Retinal pigment epithelial cell (primary cell): ENCODE measurements around the gene ANKRD36C.
"Not testable (repeated sequence)": the region's sequence is repeated elsewhere in the genome, so short reads cannot be mapped to it uniquely, and the experiment has no call there.

Experiments
- DNase-seq: peaks from one replicate; pipeline ENCODE4 v3.0.0-alpha.2; 2010; ENCODE audit warnings: low read depth
- H3K4me3 ChIP-seq: 2 replicates; pipeline ENCODE4 v1.5.1; 2011; ENCODE audit warnings: mild to moderate bottlenecking, low read length, control low read depth, moderate library complexity
- TF ChIP-seq, protein P1 (sequence below): conservative IDR thresholded peaks from 2 replicates; pipeline ENCODE4 v1.5.1; 2011; ENCODE audit warnings: low read depth, low read length, control low read depth, inconsistent platforms

ANKRD36C gene

DNA sequence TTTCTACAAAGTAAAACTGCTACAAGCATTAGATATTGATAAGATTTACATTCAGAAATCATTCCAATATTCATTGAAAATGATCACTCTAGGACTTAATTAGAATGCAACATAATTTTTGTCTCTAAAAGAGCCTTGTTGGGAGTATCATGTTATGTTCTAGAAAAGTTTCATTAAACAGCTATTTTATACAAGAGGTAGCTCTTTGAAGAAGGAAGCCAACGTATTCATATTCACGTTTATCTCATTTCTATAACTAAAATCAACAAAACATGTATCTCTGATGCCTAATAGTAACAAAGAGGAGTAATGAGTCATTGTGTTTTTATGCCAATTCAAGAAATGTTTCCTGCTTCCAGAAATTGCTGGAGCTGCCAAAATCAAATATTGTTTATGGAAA lies 97.2 kb downstream of the ANKRD36C start:
- not testable (repeated sequence) for H3K4me3 ChIP-seq, DNase-seq

DNA sequence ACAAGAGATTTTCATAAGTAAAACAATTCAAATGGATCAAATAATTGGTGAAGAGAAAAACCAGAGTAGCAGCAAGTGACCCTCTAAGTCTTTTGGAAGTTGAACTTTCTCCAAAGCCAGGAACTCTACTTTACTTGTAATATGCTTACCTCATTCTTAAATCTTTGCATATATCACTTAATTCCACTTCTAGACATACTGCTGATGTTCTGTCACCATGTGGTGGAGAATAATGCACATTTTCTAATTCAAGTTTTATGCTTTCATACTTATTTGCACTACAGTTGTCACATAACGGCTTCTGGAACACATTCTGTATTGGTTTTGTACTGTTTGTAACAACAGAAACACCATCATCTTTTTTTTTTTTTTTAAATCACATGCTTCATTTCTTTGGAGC lies 123.7 kb downstream of the ANKRD36C start:
- not testable (repeated sequence) for H3K4me3 ChIP-seq, DNase-seq

DNA sequence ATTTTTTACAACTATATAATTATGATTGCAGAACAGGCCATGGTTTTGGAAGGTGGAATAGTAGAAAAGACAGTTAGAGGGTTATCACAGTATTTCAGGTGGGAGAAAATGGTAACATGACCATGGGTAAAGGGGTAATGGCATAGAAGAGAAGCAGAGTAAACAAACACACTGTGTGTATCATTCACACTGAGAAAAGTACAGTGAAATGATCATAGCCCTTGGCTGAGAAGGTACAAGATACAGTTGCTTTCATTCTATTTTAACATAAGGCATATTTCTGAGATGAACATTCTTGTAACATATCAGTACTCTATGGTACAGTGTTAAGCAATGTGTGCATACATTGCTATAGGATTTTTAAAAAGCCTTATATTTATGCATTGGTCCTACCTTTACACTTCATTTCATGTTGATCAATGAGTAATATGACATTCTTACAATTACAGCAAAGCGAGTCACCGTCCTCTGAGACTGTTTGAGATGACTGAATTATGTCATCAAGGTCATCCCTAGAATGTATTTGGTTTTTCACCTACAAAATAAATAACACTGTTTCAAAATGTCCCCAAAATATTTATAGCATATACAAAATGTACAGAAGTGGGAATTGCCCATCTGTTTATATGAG lies 124.5 kb downstream of the ANKRD36C start:
- H3K4me3 ChIP-seq, DNase-seq: not testable (repeated sequence)

DNA sequence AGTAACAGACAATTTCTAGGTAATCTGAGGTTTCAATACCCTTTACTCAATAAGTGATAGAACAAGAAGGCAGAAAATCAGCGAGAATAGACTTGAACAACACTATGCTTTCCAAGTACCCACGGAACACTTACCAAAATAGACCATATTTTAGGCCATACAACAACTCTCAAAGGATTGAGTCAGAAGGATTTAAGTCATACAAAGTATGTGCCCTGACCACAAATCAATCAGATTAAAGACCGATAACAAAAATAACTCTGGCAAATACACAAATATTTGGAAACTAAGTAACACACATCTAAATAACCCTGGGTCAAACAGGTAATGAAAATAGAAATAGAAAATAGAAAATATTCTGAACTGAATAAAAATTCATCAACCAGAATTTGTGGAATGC lies 129.5 kb downstream of the ANKRD36C start:
- DNase-seq, result peak; percentile 46
- H3K4me3 ChIP-seq, result not testable (repeated sequence)

DNA sequence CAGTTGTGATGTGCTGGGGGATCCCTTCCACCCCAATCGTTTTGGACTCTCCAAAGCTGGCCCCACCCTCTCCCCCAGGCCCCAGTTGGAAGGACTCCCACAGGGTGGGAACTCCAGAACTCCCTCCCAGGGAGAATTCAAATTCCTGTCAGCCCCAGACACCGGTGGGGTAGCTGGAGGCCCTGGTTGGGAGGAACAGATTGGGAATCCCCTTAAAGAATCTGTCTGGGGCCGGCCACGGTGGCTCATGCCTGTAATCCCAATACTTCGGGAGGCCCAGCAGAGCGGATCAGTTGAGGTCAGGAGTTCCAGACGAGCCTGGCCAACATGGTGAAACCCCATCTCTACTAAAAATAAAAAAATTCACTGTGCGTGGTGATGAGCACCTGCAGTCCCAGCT lies 155.5 kb downstream of the ANKRD36C start:
- TF ChIP-seq, protein P1, sequence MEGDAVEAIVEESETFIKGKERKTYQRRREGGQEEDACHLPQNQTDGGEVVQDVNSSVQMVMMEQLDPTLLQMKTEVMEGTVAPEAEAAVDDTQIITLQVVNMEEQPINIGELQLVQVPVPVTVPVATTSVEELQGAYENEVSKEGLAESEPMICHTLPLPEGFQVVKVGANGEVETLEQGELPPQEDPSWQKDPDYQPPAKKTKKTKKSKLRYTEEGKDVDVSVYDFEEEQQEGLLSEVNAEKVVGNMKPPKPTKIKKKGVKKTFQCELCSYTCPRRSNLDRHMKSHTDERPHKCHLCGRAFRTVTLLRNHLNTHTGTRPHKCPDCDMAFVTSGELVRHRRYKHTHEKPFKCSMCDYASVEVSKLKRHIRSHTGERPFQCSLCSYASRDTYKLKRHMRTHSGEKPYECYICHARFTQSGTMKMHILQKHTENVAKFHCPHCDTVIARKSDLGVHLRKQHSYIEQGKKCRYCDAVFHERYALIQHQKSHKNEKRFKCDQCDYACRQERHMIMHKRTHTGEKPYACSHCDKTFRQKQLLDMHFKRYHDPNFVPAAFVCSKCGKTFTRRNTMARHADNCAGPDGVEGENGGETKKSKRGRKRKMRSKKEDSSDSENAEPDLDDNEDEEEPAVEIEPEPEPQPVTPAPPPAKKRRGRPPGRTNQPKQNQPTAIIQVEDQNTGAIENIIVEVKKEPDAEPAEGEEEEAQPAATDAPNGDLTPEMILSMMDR, result no peak
- no peak overlapping the region for H3K4me3 ChIP-seq
- no peak for DNase-seq

- DNase-seq, H3K4me3 ChIP-seq: not testable (repeated sequence)
These were observed 157.3 kb downstream of the ANKRD36C start for GRCh38 chr2:95834077-95835013.

- not testable (repeated sequence) for DNase-seq
These were observed 167.4 kb downstream of the ANKRD36C start for GRCh38 chr2:95824218-95824617.

DNA sequence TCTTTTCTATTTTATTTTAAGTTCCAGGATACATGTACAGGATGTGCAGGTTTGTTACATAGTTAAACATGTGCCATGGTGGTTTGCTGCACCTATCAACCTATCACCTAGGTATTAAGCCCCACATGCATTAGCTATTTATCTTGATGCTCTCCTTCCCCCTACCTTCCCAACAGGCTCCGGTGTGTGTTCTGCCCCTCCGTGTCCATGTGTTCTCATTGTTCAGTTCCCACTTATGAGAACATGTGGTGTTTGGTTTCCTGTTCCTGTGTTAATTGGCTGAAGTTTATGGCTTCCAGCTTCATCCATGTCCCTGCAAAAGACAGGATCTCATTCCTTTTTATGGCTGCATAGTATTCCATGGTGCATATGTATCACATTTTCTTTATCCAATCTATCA lies 174.1 kb downstream of the ANKRD36C start:
- DNase-seq, result not testable (repeated sequence)

More at GRCh38 chr2:95824218-95824617, 167.4 kb downstream of the ANKRD36C start:
- H3K4me3 ChIP-seq, result not testable (repeated sequence)

DNA sequence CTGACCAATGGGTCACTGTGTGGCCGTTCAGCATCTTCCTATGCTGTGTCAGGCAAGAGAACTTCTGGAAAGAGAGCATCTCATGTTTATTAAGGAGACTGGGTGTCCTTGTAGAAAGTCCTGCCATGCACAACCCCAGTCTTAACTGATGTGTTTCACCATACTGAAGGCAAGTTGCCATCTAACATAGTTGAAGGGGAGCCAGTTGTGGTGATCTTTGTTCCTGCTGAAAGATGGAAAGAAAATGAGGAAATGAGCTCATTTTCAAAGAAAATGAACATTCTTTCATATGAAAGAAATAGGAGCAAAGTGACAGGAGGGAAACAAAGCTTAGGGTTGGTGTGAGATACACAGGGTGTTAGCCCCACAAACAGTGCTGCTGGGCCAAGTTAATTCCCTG lies 178.3 kb downstream of the ANKRD36C start:
- DNase-seq, H3K4me3 ChIP-seq: not testable (repeated sequence)

More for the DNA sequence above, 174.1 kb downstream of the ANKRD36C start:
- not testable (repeated sequence) for H3K4me3 ChIP-seq

DNA sequence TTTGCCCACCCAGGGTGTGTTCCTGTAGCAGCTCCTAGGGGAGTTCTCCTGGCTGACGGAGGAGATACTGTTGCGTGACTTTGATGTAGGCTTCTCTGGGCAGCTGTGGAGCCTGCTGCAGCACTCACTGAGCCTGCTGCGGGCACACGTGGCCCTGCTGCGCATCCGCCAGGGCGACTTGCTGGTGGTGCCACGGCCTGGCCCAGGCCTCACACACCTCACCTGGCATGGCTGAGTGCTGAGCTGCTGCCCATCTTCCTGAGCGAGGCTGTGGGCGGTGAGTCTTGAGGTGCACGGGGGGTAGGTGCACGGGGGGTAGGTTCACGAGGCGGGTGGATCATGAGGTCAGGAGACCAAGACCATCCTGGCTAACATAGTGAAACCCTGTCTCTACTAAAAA lies 191.7 kb downstream of the ANKRD36C start:
- DNase-seq, result no peak
- TF ChIP-seq, protein P1, result no peak
- H3K4me3 ChIP-seq, result no peak overlapping the region

DNA sequence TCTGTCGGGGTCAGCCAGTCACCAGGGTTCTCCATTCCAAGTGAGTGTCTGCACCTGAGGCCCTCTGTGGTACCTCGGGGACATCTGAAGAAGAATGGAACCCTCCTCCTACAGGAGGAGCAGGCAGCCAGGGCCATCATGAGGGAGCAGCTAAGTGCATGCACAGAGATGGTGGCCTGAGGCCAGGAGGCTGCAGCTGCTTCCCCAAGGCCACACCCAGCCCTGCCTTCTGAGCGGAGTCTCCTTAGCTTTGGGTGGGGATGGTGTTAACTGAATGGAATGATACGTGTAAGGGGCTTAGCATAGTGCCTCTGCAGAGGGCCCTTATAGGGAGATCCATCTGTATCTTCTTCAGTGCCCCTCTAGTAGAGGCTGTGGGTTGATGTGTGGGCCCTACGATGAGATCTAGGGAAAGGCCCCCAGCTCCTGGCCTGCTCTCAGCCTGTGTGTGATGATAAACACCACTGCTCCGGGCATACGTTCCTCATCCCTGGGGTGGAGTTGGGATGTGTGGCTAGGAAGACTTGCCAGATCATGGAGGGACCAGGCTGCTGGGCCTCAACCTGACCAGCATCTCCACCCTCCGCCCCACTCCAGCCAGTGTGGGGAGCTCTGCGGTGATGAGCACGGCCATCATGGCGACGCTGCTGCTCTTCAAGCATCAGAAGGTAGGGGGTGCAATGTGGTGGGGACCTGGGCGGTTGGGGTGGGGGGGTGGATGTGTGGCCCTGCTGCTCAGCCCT lies 192.3 kb downstream of the ANKRD36C start:
- H3K4me3 ChIP-seq, DNase-seq: not testable (repeated sequence)

DNA sequence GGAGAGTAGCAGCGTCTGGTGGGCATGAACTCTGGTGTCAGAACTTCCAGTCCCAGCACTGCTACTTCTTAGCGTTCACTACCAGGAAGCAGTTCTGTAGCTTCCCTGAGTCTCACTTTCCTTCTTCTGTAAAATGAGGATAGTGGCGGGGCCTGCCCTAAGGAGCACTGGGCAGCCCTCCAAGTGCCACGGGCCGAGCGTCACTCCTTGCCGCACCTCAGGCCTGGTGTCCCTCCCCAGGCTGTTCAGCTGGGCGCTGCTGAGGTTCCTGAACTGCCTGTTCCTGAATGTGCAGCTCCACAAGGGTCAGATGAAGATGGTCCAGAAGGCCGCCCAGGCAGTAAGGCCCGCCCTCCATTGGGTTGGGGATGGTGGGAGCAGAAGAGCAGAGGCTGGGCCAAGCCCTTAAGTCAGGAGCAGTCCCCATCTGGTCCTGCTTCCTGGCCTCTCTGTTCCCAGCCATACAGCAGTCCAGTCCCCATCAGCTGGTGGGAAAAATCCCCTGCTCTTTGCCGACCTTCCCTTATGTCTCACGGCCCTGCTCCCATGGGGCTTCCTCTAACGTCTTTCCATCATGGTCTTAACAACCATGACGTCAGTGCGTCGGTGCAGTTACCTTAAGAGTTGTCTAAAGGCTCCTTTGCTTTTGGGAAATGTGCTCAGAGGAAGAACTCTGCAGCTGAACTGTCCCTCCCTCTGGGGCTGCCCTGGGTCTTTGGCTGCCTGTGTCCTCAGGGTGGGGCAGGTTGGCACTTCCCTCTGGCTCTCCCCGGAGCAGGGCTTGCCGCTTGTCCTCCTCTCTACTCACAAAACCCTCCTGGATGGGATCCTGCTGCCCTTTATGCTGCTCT lies 195.2 kb downstream of the ANKRD36C start:
- not testable (repeated sequence) for H3K4me3 ChIP-seq, DNase-seq

DNA sequence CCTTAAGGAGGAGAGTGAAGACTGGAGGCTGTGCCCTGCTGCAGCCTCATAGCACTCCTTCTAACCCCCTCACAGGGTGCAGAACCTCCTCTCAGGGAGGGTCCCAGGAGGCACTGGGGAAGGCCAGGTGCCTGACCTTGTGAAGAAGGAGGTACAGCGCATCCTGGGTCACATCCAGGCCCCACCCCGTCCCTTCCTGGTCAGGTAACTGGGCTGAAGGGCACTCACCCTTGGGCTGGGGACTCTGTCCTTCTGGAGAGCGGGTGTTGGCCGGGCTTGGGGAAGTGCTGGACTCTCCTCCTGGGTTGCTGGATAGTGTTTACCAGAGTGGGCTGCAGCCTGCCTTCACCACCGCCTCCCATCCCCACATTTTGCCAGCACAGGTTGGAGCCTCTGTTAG lies 197.7 kb downstream of the ANKRD36C start:
- DNase-seq, H3K4me3 ChIP-seq: not testable (repeated sequence)

DNA sequence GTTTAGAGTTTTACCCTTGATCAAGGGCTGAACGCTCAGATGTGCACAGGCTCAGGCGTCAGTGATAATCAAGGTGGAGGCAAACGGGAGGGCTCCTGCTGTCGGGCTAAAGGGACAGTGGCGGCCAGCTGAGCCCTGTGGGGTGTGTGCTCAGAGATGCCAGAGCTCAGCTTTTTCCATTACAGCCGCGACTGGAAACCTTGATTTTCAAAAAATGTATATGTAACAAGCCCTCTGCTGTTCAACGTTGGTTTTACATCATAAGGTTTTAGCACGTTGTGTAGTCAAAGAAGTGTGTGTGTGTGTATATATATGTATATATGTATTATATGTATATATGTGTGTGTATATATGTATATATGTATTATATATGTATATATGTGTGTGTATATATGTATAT lies 201.4 kb downstream of the ANKRD36C start:
- not testable (repeated sequence) for H3K4me3 ChIP-seq, DNase-seq

- DNase-seq, H3K4me3 ChIP-seq: not testable (repeated sequence)
These were observed 202.2 kb downstream of the ANKRD36C start for GRCh38 chr2:95789385-95789784.

- not testable (repeated sequence) for H3K4me3 ChIP-seq, DNase-seq
These were observed 203.0 kb downstream of the ANKRD36C start for GRCh38 chr2:95788642-95789041.
